A673 (cell line): Measurements from ENCODE around the gene ARHGAP5.

Experiments used
- CTCF ChIP-seq: fragments of 300-800, 200-600 bp; sonication (generic); conservative IDR thresholded peaks from 2 replicates; pipeline ENCODE4 v1.5.1; 2017; ENCODE audit warnings: low read depth, mild to moderate bottlenecking, antibody characterized with exemption, low read length, moderate library complexity, mixed read lengths
- EZH2 ChIP-seq: fragments of 200-600 bp; sonication (generic); IDR thresholded peaks from 2 replicates; pipeline ENCODE4 v1.6.1; 2017; ENCODE audit warnings: borderline replicate concordance, low read depth, mild to moderate bottlenecking, mixed read lengths, antibody characterized with exemption, low read length; ENCODE audit not compliant: poor library complexity, severe bottlenecking

- no peak for TF ChIP-seq EZH2
- no peak for TF ChIP-seq CTCF
Observed at GRCh38 chr14:32190673-32191072, 113.6 kb downstream of the ARHGAP5 start.
